DMS53 treated with DMSO at 0.1 percent for 48 hours (cell line): ENCODE data around the gene GPR179.

Source experiments
- DNase-seq: peaks from one replicate; lab custom pipeline; 2025; ENCODE audit not compliant: unreplicated experiment; lab: John Stamatoyannopoulos, UW

GPR179 gene

GRCh38 chr17:38343608-38344419 is at the start of gene GPR179:
Gene GPR179 (minus strand): TSS chr17:38343956. CDS start chr17:38343789, 167 bp downstream.
- DNase-seq = no peak

- DNase-seq = no peak
Measured at GRCh38 chr17:38379448-38379847, 35.7 kb upstream of the GPR179 start.

- no peak for DNase-seq
Measured at GRCh38 chr17:38369124-38369886, 25.5 kb upstream of the GPR179 start.

- DNase-seq = no peak
Measured at GRCh38 chr17:38364741-38365140, 21.0 kb upstream of the GPR179 start.

- no peak for DNase-seq
Measured at GRCh38 chr17:38363016-38363415, 19.3 kb upstream of the GPR179 start.

GRCh38 chr17:38361694-38362465 is 18.1 kb upstream of the GPR179 start:
- no peak for DNase-seq

GRCh38 chr17:38358586-38359513 is 15.1 kb upstream of the GPR179 start:
- DNase-seq = no peak

- DNase-seq = no peak
Measured at GRCh38 chr17:38357486-38358123, 13.8 kb upstream of the GPR179 start.

GRCh38 chr17:38355251-38355650 is 11.5 kb upstream of the GPR179 start:
- no peak for DNase-seq

- DNase-seq = no peak
Measured at GRCh38 chr17:38354466-38354865, 10.7 kb upstream of the GPR179 start.

GRCh38 chr17:38353668-38354067 is 9.9 kb upstream of the GPR179 start:
- no peak for DNase-seq

- no peak for DNase-seq
Measured at GRCh38 chr17:38353086-38353604, 9.4 kb upstream of the GPR179 start.

- DNase-seq = no peak
Measured at GRCh38 chr17:38352245-38353085, 8.7 kb upstream of the GPR179 start.

GRCh38 chr17:38351412-38352222 is 7.9 kb upstream of the GPR179 start, which contains the start of gene SOCS7:
Gene SOCS7 (plus strand): TSS chr17:38351844. CDS start chr17:38352053, 209 bp downstream.
- DNase-seq = peak; percentile 78

- DNase-seq = no peak
Measured at GRCh38 chr17:38350035-38350434, 6.3 kb upstream of the GPR179 start.

- DNase-seq = peak; percentile 80
Measured at GRCh38 chr17:38349097-38349730, 5.5 kb upstream of the GPR179 start.

GRCh38 chr17:38345743-38346142 is 2.0 kb upstream of the GPR179 start:
- no peak for DNase-seq
